Measurements from ENCODE around the gene CIPC.
A peak's percentile ranks its signal among the peaks of the same experiment; 100 is the strongest.

The CIPC gene

DNA sequence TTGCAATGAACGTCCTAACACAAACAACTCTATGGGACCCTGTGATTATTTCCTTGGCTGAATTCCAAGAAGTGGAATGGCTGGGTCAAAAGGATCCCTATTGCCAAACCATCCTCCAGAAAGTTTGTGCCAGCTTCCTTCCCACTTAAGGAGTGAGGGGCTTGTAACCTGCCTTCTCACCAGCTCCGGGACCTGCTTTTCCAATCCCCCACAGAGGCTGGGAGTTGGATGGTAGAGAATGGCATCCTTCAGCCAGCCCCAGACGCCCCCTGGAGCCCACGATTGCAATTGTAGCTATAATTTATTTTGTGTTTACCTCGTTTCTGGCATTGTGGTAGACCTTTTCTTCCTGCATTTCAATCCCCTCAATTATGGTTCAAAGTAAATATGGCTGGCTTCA lies 53.2 kb downstream of the CIPC start:
- no peak for DNase-seq (ENCODE audit: low read depth in 2 of 2)

- no peak for DNase-seq (ENCODE audit: low read depth in 2 of 2)
These were observed 54.0 kb downstream of the CIPC start for GRCh38 chr14:77151918-77152588.

- DNase-seq (ENCODE audit: low read depth in 2 of 2), result no peak
These were observed 55.7 kb downstream of the CIPC start for GRCh38 chr14:77153802-77154201.

DNA sequence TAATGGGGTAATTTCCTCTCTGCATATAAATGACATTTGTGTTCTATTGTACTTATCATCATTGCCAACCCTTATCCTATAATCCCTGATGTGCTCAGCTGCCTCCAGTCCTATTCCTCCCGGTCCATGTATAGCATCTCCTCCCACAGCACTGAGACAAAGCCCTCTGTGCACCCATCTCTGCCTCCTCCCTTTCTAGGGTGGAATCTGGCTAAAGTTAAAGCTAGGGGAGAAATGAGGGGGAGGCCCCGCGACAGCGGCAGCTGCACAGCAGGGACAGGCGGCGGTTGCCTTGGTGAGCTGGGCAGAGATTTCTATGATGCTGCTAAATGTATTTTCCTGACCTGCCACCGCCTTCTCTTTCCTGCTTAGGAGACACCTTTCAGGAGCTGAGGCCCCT lies 56.4 kb downstream of the CIPC start:
- DNase-seq (ENCODE audit: low read depth in 2 of 2), result no peak

DNA sequence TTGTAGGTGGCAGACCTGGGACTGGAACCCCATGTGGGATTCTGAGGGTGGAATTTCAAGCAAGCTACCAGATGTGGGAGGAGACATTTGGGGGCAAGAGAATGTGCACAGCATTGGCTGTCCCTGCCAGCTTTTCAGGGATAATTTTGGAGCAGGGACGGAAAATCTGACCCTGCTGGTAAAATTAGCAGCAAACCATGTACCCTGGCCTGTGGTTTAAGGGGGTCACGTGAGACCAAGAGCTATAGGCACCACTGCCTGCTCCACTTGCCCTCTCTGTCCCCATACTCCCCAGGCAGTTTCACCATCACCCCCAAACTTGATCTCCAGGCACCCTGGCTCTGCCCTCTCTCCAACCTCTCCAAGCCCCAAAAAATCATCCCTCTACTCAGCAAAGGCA lies 57.0 kb downstream of the CIPC start:
- DNase-seq (ENCODE audit: low read depth in 2 of 2), result no peak

DNA sequence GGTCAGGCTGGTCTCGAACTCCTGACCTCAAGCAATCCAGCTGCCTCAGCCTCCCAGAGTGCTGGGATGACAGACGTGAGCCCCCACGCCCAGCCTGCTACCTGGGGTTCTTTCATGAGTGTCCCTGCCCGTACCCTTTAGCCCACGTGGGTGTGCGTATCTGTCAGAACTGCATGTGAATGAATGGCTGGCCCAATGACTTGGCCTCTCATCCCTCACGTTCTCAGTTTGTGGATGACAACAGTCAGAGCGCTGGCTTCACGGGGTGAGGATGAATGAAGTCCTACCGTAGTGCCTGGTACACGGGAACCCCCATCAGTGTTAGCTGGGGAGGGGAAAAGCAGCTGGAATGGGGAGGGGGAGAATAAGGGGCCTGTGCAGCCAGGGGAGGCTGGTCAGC lies 59.7 kb downstream of the CIPC start:
- DNase-seq (ENCODE audit: low read depth in 2 of 2), result no peak

DNA sequence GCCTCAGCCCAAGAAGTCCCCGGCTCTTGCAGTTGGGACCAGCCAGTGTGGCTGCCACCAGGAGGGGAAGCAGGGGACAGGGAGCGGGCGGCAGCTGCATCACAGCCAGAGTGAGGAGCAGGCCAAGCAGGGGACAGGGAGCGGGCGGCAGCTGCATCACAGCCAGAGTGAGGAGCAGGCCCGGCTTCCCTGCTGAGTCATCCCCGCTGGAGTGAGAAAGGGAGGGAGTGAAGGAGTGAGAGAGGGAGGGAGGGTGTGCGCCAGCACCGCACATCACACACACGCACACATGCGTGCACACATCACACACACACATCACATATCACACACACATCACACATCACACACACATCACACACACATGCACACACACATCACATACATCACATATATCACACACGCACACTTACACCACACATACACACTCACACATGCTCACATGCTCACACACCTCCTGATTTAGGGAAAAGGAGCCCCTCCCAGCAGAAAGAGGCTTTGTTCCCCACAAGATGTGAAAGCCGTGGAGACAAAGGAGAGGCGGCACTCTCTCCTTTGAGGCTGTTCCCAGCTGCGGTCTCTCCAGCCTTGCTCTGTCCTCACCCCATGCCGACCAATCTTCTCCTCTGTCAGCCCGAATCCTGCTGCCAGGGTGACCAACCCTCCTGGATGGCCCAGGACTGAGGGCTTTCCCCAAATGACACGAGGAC lies 60.3 kb downstream of the CIPC start:
- DNase-seq (ENCODE audit: low read depth in 2 of 2), result peak; percentile 25 to 29

GRCh38 chr14:77158882-77159255 lies 60.8 kb downstream of the CIPC start:
- DNase-seq (ENCODE audit: low read depth in 2 of 2), result no peak

GRCh38 chr14:77161011-77161410 lies 63.0 kb downstream of the CIPC start:
- DNase-seq (ENCODE audit: low read depth in 2 of 2), result no peak
